Smooth muscle cell (in vitro differentiated cells): Measurements from ENCODE around the gene SPATA31E1. TPM values are rescaled to one million over a fixed set of nuclear protein-coding genes. Genes with fewer than 3 reads are reported as not detected.
"Not testable (repeated sequence)": the region's sequence is repeated elsewhere in the genome, so short reads cannot be mapped to it uniquely, and the experiment has no call there.

Experiments used
- DNase-seq: peaks from one replicate; lab custom pipeline; 2025; ENCODE audit not compliant: unreplicated experiment; lab: John Stamatoyannopoulos, UW
- H2AFZ ChIP-seq: fragments of 200-600 bp; sonication (generic); 2 replicates; pipeline ENCODE4 v1.6.0; 2016; ENCODE audit warnings: antibody characterized with exemption, low read depth, mild to moderate bottlenecking
- H3F3A ChIP-seq: fragments of 200-600 bp; sonication (generic); 2 replicates; pipeline ENCODE4 v1.6.0; 2017; ENCODE audit warnings: antibody characterized with exemption, low read depth
- H3K27ac ChIP-seq: fragments of 200-600 bp; sonication (generic); 2 replicates; pipeline ENCODE4 v1.5.1; 2016; ENCODE audit warnings: low read depth, mild to moderate bottlenecking
- H3K27me3 ChIP-seq: fragments of 200-600 bp; sonication (generic); 2 replicates; pipeline ENCODE4 v1.6.1; 2016; ENCODE audit warnings: low read depth, mild to moderate bottlenecking
- H3K36me3 ChIP-seq: fragments of 200-600 bp; sonication (generic); 2 replicates; pipeline ENCODE4 v1.5.1; 2016; ENCODE audit warnings: low read depth
- H3K4me1 ChIP-seq: fragments of 200-600 bp; sonication (generic); 2 replicates; pipeline ENCODE4 v1.5.1; 2016; ENCODE audit warnings: low read depth
- H3K4me2 ChIP-seq: fragments of 200-600 bp; sonication (generic); 2 replicates; pipeline ENCODE4 v1.6.0; 2016; ENCODE audit warnings: mild to moderate bottlenecking
- H3K4me3 ChIP-seq: fragments of 200-600 bp; sonication (generic); 2 replicates; pipeline ENCODE4 v1.5.1; 2016; ENCODE audit warnings: mild to moderate bottlenecking
- H3K79me2 ChIP-seq: fragments of 200-600 bp; sonication (generic); 2 replicates; pipeline ENCODE4 v1.6.0; 2016; ENCODE audit warnings: low read depth, mild to moderate bottlenecking
- H3K9ac ChIP-seq: fragments of 200-600 bp; sonication (generic); 2 replicates; pipeline ENCODE4 v1.6.0; 2016; ENCODE audit warnings: low read depth
- H3K9me3 ChIP-seq: fragments of 200-600 bp; sonication (generic); replicated peaks from 2 replicates; pipeline ENCODE4 v1.5.1; 2016; ENCODE audit warnings: low read depth
- H4K20me1 ChIP-seq: fragments of 200-600 bp; sonication (generic); 2 replicates; pipeline ENCODE4 v1.6.0; 2016; ENCODE audit warnings: low read depth
- WGBS: methylation state at CpG from one replicate; pipeline ENCODE4 v1.1.7; 2016; ENCODE audit warnings: low lambda C conversion rate; 5-methylcytosine and 5-hydroxymethylcytosine counted together
- polyA plus RNA-seq: library from polyadenylated mRNA; unstranded; fragments of >200 nt; fragmentation: Nextera tagmentation; extraction: Ambion mirVana; gene quantifications from 2 replicates; pipeline ENCODE4 v1.2.1, GENCODE V29; 2016
- total RNA-seq: library from RNA; depleted of rRNA; stranded (reverse); fragments of >200 nt; gene quantifications from 2 replicates; pipeline ENCODE4 v1.2.3, GENCODE V29; 2014
- TF ChIP-seq, protein P1 (sequence below): fragments of 200-600 bp; sonication (generic); IDR thresholded peaks from 2 replicates; pipeline ENCODE4 v1.5.1; 2017; ENCODE audit warnings: borderline replicate concordance, mild to moderate bottlenecking, antibody characterized with exemption; ENCODE audit not compliant: insufficient read depth, poor library complexity, severe bottlenecking

Gene SPATA31E1
- total and polyA plus RNA-seq, 2 experiments from 2014 or later, result not detected

DNA sequence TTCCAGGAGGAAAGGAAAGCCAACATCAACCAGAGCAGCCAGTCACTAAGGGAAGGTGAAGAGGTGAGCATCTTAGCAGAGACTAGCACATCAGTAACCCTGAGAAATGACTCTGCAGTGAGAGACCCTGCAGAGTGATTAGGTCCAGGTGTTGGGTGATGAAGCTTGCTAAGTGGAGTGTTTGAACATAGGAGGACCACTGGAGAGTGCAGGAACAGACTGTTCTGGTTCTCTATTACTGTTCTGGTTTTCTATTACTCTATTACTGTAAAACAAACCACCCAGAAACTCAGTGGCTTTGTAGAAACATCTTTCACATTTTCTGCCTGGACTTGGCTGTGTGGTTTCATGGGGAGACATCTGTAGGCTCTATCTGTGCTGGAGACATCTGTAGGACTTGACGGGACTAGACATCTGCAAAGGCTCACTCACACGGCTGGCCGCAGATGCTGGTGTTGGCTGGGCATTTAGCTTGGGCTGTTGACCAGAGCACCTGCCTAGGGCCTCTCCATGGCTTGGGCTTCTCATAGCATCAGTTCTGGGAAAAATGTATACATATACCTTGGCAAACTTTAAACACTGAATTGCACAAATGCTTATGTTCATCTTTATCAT, 33.4 kb upstream of the SPATA31E1 start:
- DNase-seq, result no peak
- Histone ChIP-seq H3K27ac (no peak overlapping the region), H3K9me3 (no peaks in the 10 kb centered on the region), H3K27me3 (no peaks in the 10 kb centered on the region), H3K4me3 (no peak overlapping the region), H3K79me2 (no peaks in the 10 kb centered on the region), H3F3A (no peaks in the 10 kb centered on the region), H3K9ac (no peak overlapping the region), H2AFZ (no peak overlapping the region), H3K4me1 (no peaks in the 10 kb centered on the region), H4K20me1 (no peaks in the 10 kb centered on the region), H3K4me2 (no peak overlapping the region), H3K36me3 (no peaks in the 10 kb centered on the region)
- 58% methylated on average over 3 of the region's 3 CpGs for WGBS
- TF ChIP-seq, protein P1, sequence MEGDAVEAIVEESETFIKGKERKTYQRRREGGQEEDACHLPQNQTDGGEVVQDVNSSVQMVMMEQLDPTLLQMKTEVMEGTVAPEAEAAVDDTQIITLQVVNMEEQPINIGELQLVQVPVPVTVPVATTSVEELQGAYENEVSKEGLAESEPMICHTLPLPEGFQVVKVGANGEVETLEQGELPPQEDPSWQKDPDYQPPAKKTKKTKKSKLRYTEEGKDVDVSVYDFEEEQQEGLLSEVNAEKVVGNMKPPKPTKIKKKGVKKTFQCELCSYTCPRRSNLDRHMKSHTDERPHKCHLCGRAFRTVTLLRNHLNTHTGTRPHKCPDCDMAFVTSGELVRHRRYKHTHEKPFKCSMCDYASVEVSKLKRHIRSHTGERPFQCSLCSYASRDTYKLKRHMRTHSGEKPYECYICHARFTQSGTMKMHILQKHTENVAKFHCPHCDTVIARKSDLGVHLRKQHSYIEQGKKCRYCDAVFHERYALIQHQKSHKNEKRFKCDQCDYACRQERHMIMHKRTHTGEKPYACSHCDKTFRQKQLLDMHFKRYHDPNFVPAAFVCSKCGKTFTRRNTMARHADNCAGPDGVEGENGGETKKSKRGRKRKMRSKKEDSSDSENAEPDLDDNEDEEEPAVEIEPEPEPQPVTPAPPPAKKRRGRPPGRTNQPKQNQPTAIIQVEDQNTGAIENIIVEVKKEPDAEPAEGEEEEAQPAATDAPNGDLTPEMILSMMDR, result no peak

DNA sequence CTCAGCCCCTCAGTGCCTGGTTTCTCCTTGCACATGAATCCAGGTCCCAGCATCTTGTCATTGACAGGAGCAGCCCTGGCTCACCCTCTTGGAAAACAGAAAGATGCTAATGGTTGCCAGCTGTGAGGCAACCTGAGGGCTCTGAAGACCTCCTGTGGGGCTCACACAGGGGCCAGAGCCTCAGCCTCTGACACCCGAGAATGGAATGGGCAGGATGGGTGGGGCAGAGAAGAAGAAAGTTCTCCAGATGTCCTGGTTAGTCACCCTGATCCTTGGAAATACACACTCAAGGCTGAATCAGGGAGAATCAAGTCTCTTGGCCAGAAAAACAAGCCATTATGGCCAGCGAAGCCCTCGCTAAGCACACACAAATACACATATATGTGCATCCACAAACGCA, 32.3 kb upstream of the SPATA31E1 start:
- Histone ChIP-seq H3K9me3 (no peaks in the 10 kb centered on the region), H3F3A (no peaks in the 10 kb centered on the region), H3K9ac (no peak overlapping the region), H3K79me2 (no peaks in the 10 kb centered on the region), H3K4me1 (no peaks in the 10 kb centered on the region), H3K4me3 (no peak overlapping the region), H3K27me3 (no peaks in the 10 kb centered on the region), H3K27ac (no peak overlapping the region), H3K36me3 (no peaks in the 10 kb centered on the region), H3K4me2 (no peak overlapping the region), H4K20me1 (no peaks in the 10 kb centered on the region), H2AFZ (no peak overlapping the region)
- no peak for DNase-seq
- TF ChIP-seq, protein P1, result no peak
- WGBS, result 76% methylated on average over 4 of the region's 4 CpGs

- not testable (repeated sequence) for H3K4me1 ChIP-seq, H3K9me3 ChIP-seq, H3K27ac ChIP-seq, H3F3A ChIP-seq, H3K79me2 ChIP-seq, H3K27me3 ChIP-seq, H2AFZ ChIP-seq, DNase-seq, H3K9ac ChIP-seq, H3K4me2 ChIP-seq, H3K4me3 ChIP-seq, H4K20me1 ChIP-seq, H3K36me3 ChIP-seq
- 90% methylated on average over 4 of the region's 4 CpGs for WGBS
Measured at GRCh38 chr9:87851186-87851585, 31.5 kb upstream of the SPATA31E1 start.

DNA sequence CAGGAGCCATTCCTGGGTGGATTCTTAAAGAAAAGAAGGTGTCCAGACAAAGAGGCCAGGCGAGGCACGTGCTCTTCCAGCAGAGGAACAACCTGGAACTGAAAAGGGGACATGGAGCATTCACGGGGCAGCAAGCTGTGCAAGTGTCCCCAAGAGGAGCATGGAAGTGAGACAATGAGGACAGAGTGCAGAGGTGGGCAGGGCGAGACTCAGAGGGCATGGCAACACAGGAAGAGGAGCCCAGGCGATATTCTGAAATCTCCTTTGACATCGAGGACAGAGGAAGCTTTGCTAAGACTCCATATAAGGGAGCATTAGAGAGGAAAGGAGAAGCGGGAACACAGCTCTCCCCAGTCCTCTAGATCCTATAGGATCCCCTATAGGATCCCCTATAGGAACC, 29.4 kb upstream of the SPATA31E1 start:
- Histone ChIP-seq H3K4me3 (no peak overlapping the region), H3K9me3 (no peaks in the 10 kb centered on the region), H3F3A (no peaks in the 10 kb centered on the region), H3K9ac (no peak overlapping the region), H3K79me2 (no peaks in the 10 kb centered on the region), H3K4me2 (no peak overlapping the region), H3K27ac (no peak overlapping the region), H3K36me3 (no peaks in the 10 kb centered on the region), H3K4me1 (no peaks in the 10 kb centered on the region), H3K27me3 (no peaks in the 10 kb centered on the region), H2AFZ (no peak overlapping the region), H4K20me1 (no peaks in the 10 kb centered on the region)
- 88% methylated on average over 7 of the region's 7 CpGs for WGBS
- TF ChIP-seq, protein P1, result no peak
- no peak for DNase-seq
